ENCODE measurements around the gene DNAJC7.

Gene DNAJC7

DNA sequence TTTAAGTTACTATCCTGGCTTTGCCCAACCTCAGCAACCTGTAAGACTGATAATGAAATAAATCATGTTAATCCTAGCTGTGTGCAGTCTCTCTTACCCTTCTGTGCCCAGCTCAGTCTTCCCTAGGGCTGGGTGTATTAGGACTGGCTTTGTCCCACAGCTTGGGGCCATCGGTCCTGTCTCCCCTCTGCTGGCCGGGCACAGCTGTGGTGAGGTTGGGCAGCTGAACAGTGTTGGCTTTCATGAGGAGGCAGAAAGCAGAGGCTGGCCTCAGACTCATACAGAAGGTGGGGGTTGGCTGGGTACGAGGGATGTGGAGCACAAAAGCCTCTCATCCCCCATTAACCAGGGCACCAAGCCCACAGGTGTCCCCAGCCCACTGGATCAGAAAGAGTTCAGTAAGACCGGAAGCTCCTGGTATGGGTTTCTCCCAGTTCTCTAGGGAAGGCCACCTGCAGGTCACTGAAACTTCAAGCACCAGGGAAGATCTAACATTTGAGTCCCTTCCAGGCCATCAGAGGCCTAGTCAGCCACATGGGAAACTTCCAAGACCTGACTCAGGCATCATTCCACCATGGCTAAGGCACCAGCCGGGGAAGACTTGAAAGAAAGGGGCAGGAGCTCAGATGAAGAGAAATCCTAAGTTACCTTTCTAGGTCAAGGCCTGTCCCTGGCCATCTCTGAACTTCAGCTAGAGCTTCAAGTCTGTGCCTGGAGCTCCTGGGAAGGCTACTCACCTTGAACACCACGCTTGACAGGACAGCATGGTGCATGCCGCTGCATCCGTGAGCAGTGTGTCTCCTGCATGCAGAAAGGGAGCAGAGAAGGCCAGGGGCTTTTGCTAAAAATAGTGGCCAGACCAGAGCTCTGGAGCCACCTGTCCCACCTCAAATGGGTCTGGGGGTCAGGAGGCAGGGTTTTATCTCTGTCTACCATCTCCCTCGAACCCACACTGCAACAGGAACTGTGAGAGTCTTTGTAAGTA, 41.8 kb downstream of the DNAJC7 start:
- H3K9me3 ChIP-seq (ENCODE audit: insufficient read depth, low read length) = no peaks in the 10 kb centered on the region
- no peaks in the 10 kb centered on the region; the same call in 1 of the 2 replicates for H3K79me2 ChIP-seq (ENCODE audit: insufficient read depth, low read length)
- no peaks in the 10 kb centered on the region for H3K27me3 ChIP-seq (ENCODE audit: low read length)
- no peaks in the 10 kb centered on the region for H4K20me1 ChIP-seq (ENCODE audit: low read depth, low read length)
- H3F3A ChIP-seq (ENCODE audit: insufficient read depth) = no peaks in the 10 kb centered on the region; the same call in 1 of the 2 replicates
- no peak overlapping the region for H3K4me2 ChIP-seq (ENCODE audit: low read depth, low read length, poor library complexity, severe bottlenecking)
- H3K36me3 ChIP-seq (ENCODE audit: low read length) = 0 out of 2 replicates have a peak, but pooled peaks cover 2% of the 10 kb centered on the region
- H2AFZ ChIP-seq (ENCODE audit: low read depth, low read length, severe bottlenecking) = no peak overlapping the region
- no peak overlapping the region for H3K4me3 ChIP-seq (ENCODE audit: insufficient read depth, low read length, poor library complexity, severe bottlenecking)
- no peaks in the 10 kb centered on the region for H3K9me2 ChIP-seq (replicated peaks; ENCODE audit: insufficient read depth, low read length)
- H3K9ac ChIP-seq (ENCODE audit: low read length) = no peak overlapping the region
- no peak for TF ChIP-seq EZH2phosphoT487 (conservative IDR thresholded peaks at IDR 0.05; ENCODE audit: low read length)
- TF ChIP-seq, protein P1, sequence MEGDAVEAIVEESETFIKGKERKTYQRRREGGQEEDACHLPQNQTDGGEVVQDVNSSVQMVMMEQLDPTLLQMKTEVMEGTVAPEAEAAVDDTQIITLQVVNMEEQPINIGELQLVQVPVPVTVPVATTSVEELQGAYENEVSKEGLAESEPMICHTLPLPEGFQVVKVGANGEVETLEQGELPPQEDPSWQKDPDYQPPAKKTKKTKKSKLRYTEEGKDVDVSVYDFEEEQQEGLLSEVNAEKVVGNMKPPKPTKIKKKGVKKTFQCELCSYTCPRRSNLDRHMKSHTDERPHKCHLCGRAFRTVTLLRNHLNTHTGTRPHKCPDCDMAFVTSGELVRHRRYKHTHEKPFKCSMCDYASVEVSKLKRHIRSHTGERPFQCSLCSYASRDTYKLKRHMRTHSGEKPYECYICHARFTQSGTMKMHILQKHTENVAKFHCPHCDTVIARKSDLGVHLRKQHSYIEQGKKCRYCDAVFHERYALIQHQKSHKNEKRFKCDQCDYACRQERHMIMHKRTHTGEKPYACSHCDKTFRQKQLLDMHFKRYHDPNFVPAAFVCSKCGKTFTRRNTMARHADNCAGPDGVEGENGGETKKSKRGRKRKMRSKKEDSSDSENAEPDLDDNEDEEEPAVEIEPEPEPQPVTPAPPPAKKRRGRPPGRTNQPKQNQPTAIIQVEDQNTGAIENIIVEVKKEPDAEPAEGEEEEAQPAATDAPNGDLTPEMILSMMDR (IDR thresholded peaks at IDR 0.05; ENCODE audit: insufficient read depth, low read length, poor library complexity, severe bottlenecking) = no peak
- no peak overlapping the region for H3K27ac ChIP-seq (ENCODE audit: low read depth, low read length)

DNA sequence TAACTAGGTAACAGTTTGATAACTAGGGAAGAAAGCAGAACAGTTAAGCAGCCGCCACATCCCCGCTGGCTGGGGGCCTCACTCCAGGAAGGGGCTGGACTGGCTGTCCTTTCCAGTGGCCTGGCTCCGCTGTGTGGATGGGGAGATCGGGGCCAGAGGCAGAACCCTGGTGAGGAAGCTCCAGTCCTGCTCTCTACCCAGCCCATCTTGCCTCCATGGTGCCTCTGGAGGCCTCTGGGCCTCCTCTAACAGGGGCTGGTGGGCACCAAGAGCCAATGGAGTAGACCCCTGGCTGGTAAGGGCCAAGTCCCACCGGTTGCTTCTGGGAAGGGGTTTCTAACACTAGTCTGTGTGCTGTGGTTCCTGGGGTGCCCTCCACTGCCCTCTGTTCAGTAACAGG, 42.6 kb downstream of the DNAJC7 start:
- Histone ChIP-seq H3K27ac (ENCODE audit: low read depth, low read length) (no peak overlapping the region), H3K36me3 (ENCODE audit: low read length) (0 out of 2 replicates have a peak, but pooled peaks cover 2% of the 10 kb centered on the region), H3K9me3 (ENCODE audit: insufficient read depth, low read length) (no peaks in the 10 kb centered on the region), H3K9me2 (replicated peaks; ENCODE audit: insufficient read depth, low read length) (no peaks in the 10 kb centered on the region), H3F3A (ENCODE audit: insufficient read depth) (no peaks in the 10 kb centered on the region; the same call in 1 of the 2 replicates), H3K27me3 (ENCODE audit: low read length) (no peaks in the 10 kb centered on the region), H3K4me2 (ENCODE audit: low read depth, low read length, poor library complexity, severe bottlenecking) (no peak overlapping the region), H3K9ac (ENCODE audit: low read length) (no peak overlapping the region), H3K79me2 (ENCODE audit: insufficient read depth, low read length) (no peaks in the 10 kb centered on the region; the same call in 1 of the 2 replicates), H4K20me1 (ENCODE audit: low read depth, low read length) (no peaks in the 10 kb centered on the region), H2AFZ (ENCODE audit: low read depth, low read length, severe bottlenecking) (no peak overlapping the region), H3K4me3 (ENCODE audit: insufficient read depth, low read length, poor library complexity, severe bottlenecking) (no peak overlapping the region)
- no peak for TF ChIP-seq EZH2phosphoT487 (conservative IDR thresholded peaks at IDR 0.05; ENCODE audit: low read length)
- TF ChIP-seq, protein P1 (IDR thresholded peaks at IDR 0.05; ENCODE audit: insufficient read depth, low read length, poor library complexity, severe bottlenecking) = no peak

DNA sequence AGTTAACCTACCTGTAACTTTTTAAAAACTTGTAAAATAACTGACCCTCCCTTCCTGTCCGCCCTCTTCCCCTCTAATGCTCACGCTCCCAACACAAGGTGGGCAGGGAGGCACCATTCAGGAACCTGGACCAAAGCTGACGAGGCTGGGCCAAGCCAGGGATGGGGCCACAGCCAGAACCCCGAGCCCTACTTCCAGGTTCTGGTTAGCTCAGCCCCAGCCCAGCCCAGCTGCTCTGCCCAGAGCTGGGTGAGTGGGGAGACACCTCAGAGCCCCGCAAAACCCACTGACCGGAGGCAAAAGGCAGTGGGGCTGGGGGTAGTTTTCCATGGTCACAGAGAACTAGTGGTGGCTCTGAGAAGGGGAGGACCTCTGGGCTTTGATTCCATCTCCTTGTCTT, 43.2 kb downstream of the DNAJC7 start:
- no peak overlapping the region for H3K4me3 ChIP-seq (ENCODE audit: insufficient read depth, low read length, poor library complexity, severe bottlenecking)
- H2AFZ ChIP-seq (ENCODE audit: low read depth, low read length, severe bottlenecking) = no peak overlapping the region
- no peak for TF ChIP-seq EZH2phosphoT487 (conservative IDR thresholded peaks at IDR 0.05; ENCODE audit: low read length)
- TF ChIP-seq, protein P1 (IDR thresholded peaks at IDR 0.05; ENCODE audit: insufficient read depth, low read length, poor library complexity, severe bottlenecking) = no peak
- no peak overlapping the region for H3K4me2 ChIP-seq (ENCODE audit: low read depth, low read length, poor library complexity, severe bottlenecking)
- peaks cover 2% of the 10 kb centered on the region; the same call in 1 of the 2 replicates for H3F3A ChIP-seq (ENCODE audit: insufficient read depth)
- no peaks in the 10 kb centered on the region for H4K20me1 ChIP-seq (ENCODE audit: low read depth, low read length)
- H3K36me3 ChIP-seq (ENCODE audit: low read length) = 0 out of 2 replicates have a peak, but pooled peaks cover 2% of the 10 kb centered on the region
- H3K27ac ChIP-seq (ENCODE audit: low read depth, low read length) = no peak overlapping the region
- H3K9ac ChIP-seq (ENCODE audit: low read length) = no peak overlapping the region
- no peaks in the 10 kb centered on the region; the same call in 1 of the 2 replicates for H3K79me2 ChIP-seq (ENCODE audit: insufficient read depth, low read length)
- H3K27me3 ChIP-seq (ENCODE audit: low read length) = no peaks in the 10 kb centered on the region
- no peaks in the 10 kb centered on the region for H3K9me3 ChIP-seq (ENCODE audit: insufficient read depth, low read length)
- H3K9me2 ChIP-seq (replicated peaks; ENCODE audit: insufficient read depth, low read length) = no peaks in the 10 kb centered on the region
